ENCODE results near the gene ERMAP. TPM values are rescaled to one million over a fixed set of nuclear protein-coding genes. Genes with fewer than 3 reads are reported as not detected.

ERMAP gene
- total and polyA plus RNA-seq, 2 of the 8 experiments (the other 6 are each of a cell fraction or from before 2014, with no cell fraction given), result 2.5 to 3.9 TPM

- H4K20me1 ChIP-seq (replicated peaks in 1 of 2; ENCODE audit: control insufficient read depth in 1 of 2, insufficient read depth in 2 of 2, low read length in 2 of 2), result no peaks in the 10 kb centered on the region
- H2AK5ac ChIP-seq (ENCODE audit: low read depth, low read length), result no peak overlapping the region
- FAIRE-seq (no peak), DNase-seq (ENCODE audit: low read depth in 1 of 2, low spot score in 2 of 2) (no peak)
- no peak overlapping the region for H3K4me3 ChIP-seq (ENCODE audit: extremely low read depth in 1 of 4, insufficient read depth in 2 of 4, low read depth in 3 of 4, low read length in 4 of 4)
- no peak overlapping the region for H2BK15ac ChIP-seq (ENCODE audit: low read length)
- no peak overlapping the region for H2BK120ac ChIP-seq (replicated peaks; ENCODE audit: low read depth, low read length)
- 0 out of 2 replicates have a peak overlapping the region, but pooled peaks have one; percentile 17 for H2BK12ac ChIP-seq (ENCODE audit: low read depth, low read length)
- no peaks in the 10 kb centered on the region for H3K79me1 ChIP-seq (ENCODE audit: low read depth, low read length)
- H2BK5ac ChIP-seq (ENCODE audit: low read depth, low read length), result 0 out of 2 replicates have a peak overlapping the region, but pooled peaks have one; percentile 24
- no peak overlapping the region for H3K23ac ChIP-seq (ENCODE audit: insufficient read length)
- no peaks in the 10 kb centered on the region for H3K27me3 ChIP-seq (replicated peaks in 1 of 4; ENCODE audit: control insufficient read depth in 3 of 4, extremely low read depth in 1 of 4, insufficient read depth in 3 of 4, low read length in 3 of 4)
- H3K56ac ChIP-seq (replicated peaks; ENCODE audit: insufficient read length, low read depth, low read length), result no peak overlapping the region
- no peaks in the 10 kb centered on the region for H3K36me3 ChIP-seq (ENCODE audit: control insufficient read depth in 2 of 4, insufficient read depth in 4 of 4, low read length in 3 of 4)
- H3K4ac ChIP-seq (replicated peaks; ENCODE audit: insufficient read length, low read depth, low read length), result no peak overlapping the region
- H3K23me2 ChIP-seq (ENCODE audit: low read depth, low read length), result no peaks in the 10 kb centered on the region
- H3K18ac ChIP-seq (ENCODE audit: extremely low read depth, low read length), result no peak overlapping the region; the same call in 1 of the 2 replicates
- H4K5ac ChIP-seq (ENCODE audit: insufficient read length, low read depth, low read length), result no peak overlapping the region
- peak overlapping the region; percentile 83; the same call in 1 of the 2 replicates for H2AFZ ChIP-seq (ENCODE audit: low read length)
- no peaks in the 10 kb centered on the region; a peak in 1 of 7 replicates for H3K4me1 ChIP-seq (replicated peaks in 1 of 4; ENCODE audit: control insufficient read depth in 3 of 4, insufficient read depth in 4 of 4, low read length in 3 of 4)
- no peak overlapping the region for H3K14ac ChIP-seq (ENCODE audit: insufficient read length)
- H3K4me2 ChIP-seq (ENCODE audit: insufficient read depth in 1 of 2, low read depth in 2 of 2, low read length in 2 of 2), result no peak overlapping the region
- ChIA-PET CTCF (ENCODE audit: partially characterized antibody) (interaction anchor here (1.0 to 2.2 kb wide), 5 partner anchors 25 to 118 kb away, joined by 3 to 8 read pairs (median 3); no protein-coding TSS in a partner anchor), POLR2A (ENCODE audit: partially characterized antibody) (interaction anchor here (1.5 to 1.6 kb wide), 2 partner anchors 8 to 29 kb away, joined by 4 read pairs; no protein-coding TSS in a partner anchor)
- TF ChIP-seq GABPA (IDR thresholded peaks at IDR 0.05; ENCODE audit: borderline replicate concordance, insufficient read depth, low read length) (0 out of 2 replicates have a peak, but pooled peaks have one; percentile 24), E2F6 (IDR thresholded peaks at IDR 0.05) (peak; percentile 69), RBBP5 (IDR thresholded peaks at IDR 0.05; ENCODE audit: borderline replicate concordance, low read depth, low read length) (no peak)
- H3K79me2 ChIP-seq (ENCODE audit: control insufficient read depth in 1 of 2, insufficient read depth in 2 of 2, low read length in 2 of 2), result no peaks in the 10 kb centered on the region
- WGBS, 2 experiments (ENCODE audit: extremely low coverage in 1 of 2, insufficient coverage in 1 of 2, insufficient read length in 1 of 2, insufficient replicate concordance in 2 of 2, low coverage in 1 of 2, low lambda C conversion rate in 2 of 2, missing lambda C conversion rate in 1 of 2), result 91% methylated on average over 29 of the region's 31 CpGs; no CpG with 5 or more reads in 1 of the 2 experiments
- H3K9ac ChIP-seq (replicated peaks in 1 of 4; ENCODE audit: extremely low read depth in 1 of 4, low read depth in 3 of 4, low read length in 3 of 4), result no peak overlapping the region
- no peak overlapping the region for H4K8ac ChIP-seq (ENCODE audit: extremely low read depth, insufficient read depth, low read length)
- no peak overlapping the region for H3K27ac ChIP-seq (ENCODE audit: low read depth, low read length)
- no peaks in the 10 kb centered on the region for H3K9me3 ChIP-seq (ENCODE audit: insufficient read depth in 2 of 2, low read depth in 1 of 2, low read length in 1 of 2)
- H2BK20ac ChIP-seq (ENCODE audit: low read length), result no peak overlapping the region
- H4K91ac ChIP-seq (replicated peaks; ENCODE audit: insufficient read length, low read length), result peak overlapping the region; percentile 26
These were observed 71.2 kb downstream of the ERMAP start for GRCh38 chr1:42888013-42888633.

Data from H1 (cell line).